Loucy (cell line): ENCODE results near the gene RPL4.

Experiments used
- CTCF ChIP-seq: fragments of 200-600 bp; sonication (generic); conservative IDR thresholded peaks from 2 replicates; pipeline ENCODE4 v1.5.1; 2014; ENCODE audit warnings: mild to moderate bottlenecking, antibody characterized with exemption, low read length
- EZH2phosphoT487 ChIP-seq: fragments of 200-600 bp; IDR thresholded peaks from 2 replicates; pipeline ENCODE4 v1.6.1; 2018; ENCODE audit warnings: antibody characterized with exemption, mild to moderate bottlenecking, moderate library complexity, borderline replicate concordance

- no peak for TF ChIP-seq CTCF
- TF ChIP-seq EZH2phosphoT487 = no peak
These were observed 19.3 kb upstream of the RPL4 start for GRCh38 chr15:66523926-66524325.
